HepG2 (cell line): ENCODE results near the gene CEP128. TPM values are rescaled to one million over a fixed set of nuclear protein-coding genes. Genes with fewer than 3 reads are reported as not detected.

Experiments used
- ATAC-seq: fragments of 200-7000 bp; cut with Tn5 transposase; 3 replicates; pipeline ENCODE4 v1.9.1; 2020; ENCODE audit warnings: mild to moderate bottlenecking, moderate library complexity
- BruUV-seq: library from RNA; stranded (reverse); fragments of 400-500 nt; replicated peaks from 2 replicates; lab custom pipeline; 2021; lab: Mats Ljungman, UMichigan
- CTCF ChIA-PET: fragments of 300-600 bp; formaldehyde crosslinking; extraction: SDS; loops from one replicate; lab custom pipeline; 2021; ENCODE audit warnings: low total read pairs, inconsistent platforms, low intra/inter-chr PET ratio; lab: Yijun Ruan, JAX
- POLR2A ChIA-PET: fragments of 350-600 bp; sonication (Branson Sonifier 250); formaldehyde crosslinking; loops from one replicate; lab custom pipeline; 2020; ENCODE audit warnings: antibody characterized with exemption, inconsistent platforms; lab: Yijun Ruan, JAX
- DNase-seq: peaks from one replicate; pipeline ENCODE4 v3.0.0-alpha.2; 2015; ENCODE audit warnings: low spot score
- FAIRE-seq: peaks from 3 replicates; lab custom pipeline; 2011; peaks lifted over from hg19 to GRCh38; lab: Jason Lieb, UNC
- H2AFZ ChIP-seq: one replicate; pipeline ENCODE4 v1.6.1; 2011; ENCODE audit warnings: low read length, inconsistent platforms
- H3K27ac ChIP-seq: fragments of 300-600 bp; 3 replicates; pipeline ENCODE4 v1.8.0; 2011; ENCODE audit warnings: mixed run types, mild to moderate bottlenecking, mixed read lengths, low read length, inconsistent platforms; ENCODE audit not compliant: insufficient read depth; ENCODE audit errors: extremely low read length
- H3K27me3 ChIP-seq, 2 experiments: fragments of 200-600 bp in 1 of 2; 2 replicates in 1 of 2; 3 replicates in 1 of 2; pipeline versions ENCODE4 v1.6.0 to v1.8.0; 2011; ENCODE audit warnings: low read length in 2 of 2, mild to moderate bottlenecking in 2 of 2, moderate library complexity in 2 of 2, inconsistent platforms in 1 of 2; ENCODE audit not compliant: insufficient read depth in 2 of 2, control insufficient read depth in 1 of 2
- H3K36me3 ChIP-seq, 2 experiments: fragments of 200-600 bp in 1 of 2; replicated peaks in 1 of 2; 2 replicates in 1 of 2; 3 replicates in 1 of 2; pipeline versions ENCODE4 v1.5.1 to v1.8.0; 2011; ENCODE audit warnings: low read length in 2 of 2, inconsistent platforms in 1 of 2; ENCODE audit not compliant: insufficient read depth in 2 of 2, control insufficient read depth in 1 of 2
- H3K4me1 ChIP-seq: 2 replicates; pipeline ENCODE4 v1.5.1; 2012; ENCODE audit warnings: low read length, inconsistent platforms; ENCODE audit not compliant: insufficient read depth
- H3K4me2 ChIP-seq: 2 replicates; pipeline ENCODE4 v1.6.0; 2011; ENCODE audit warnings: low read depth, low read length, inconsistent platforms
- H3K4me3 ChIP-seq, 3 experiments: fragments of 200-600 bp in 1 of 3; sonication (generic), shearing (Covaris generic) in 1 of 3; replicated peaks in 1 of 3; 2 replicates each; pipeline ENCODE4 v1.5.1; 2011 to 2016; ENCODE audit warnings: low read length in 3 of 3, inconsistent platforms in 2 of 3, low read depth in 2 of 3, mild to moderate bottlenecking in 2 of 3, control low read depth in 1 of 3, mixed read lengths in 1 of 3; ENCODE audit not compliant: insufficient read depth in 1 of 3
- H3K79me2 ChIP-seq: one replicate; pipeline ENCODE4 v1.6.1; 2011; ENCODE audit warnings: low read length, inconsistent platforms; ENCODE audit not compliant: insufficient read depth
- H3K9ac ChIP-seq: 2 replicates; pipeline ENCODE4 v1.6.0; 2011; ENCODE audit warnings: mild to moderate bottlenecking, low read depth, low read length, inconsistent platforms; ENCODE audit not compliant: insufficient read depth
- H3K9me3 ChIP-seq: 2 replicates; pipeline ENCODE4 v1.5.1; 2012; ENCODE audit warnings: mild to moderate bottlenecking, low read length
- H4K20me1 ChIP-seq: 2 replicates; pipeline ENCODE4 v1.6.0; 2011; ENCODE audit warnings: inconsistent platforms, mild to moderate bottlenecking, low read length, moderate library complexity; ENCODE audit not compliant: insufficient read depth
- BORCS8-MEF2B ChIP-seq: sonication (generic); formaldehyde crosslinking; IDR thresholded peaks from 2 replicates; pipeline ENCODE4 v1.8.0; 2022; ENCODE audit warnings: mild to moderate bottlenecking, missing genetic modification reagents
- JUND ChIP-seq: sonication (generic); formaldehyde crosslinking; IDR thresholded peaks from 2 replicates; pipeline ENCODE4 v1.8.0; 2022; ENCODE audit warnings: mild to moderate bottlenecking, missing genetic modification reagents
- MBNL3 ChIP-seq: fragments of 250-450 bp; sonication (Bioruptor Pico); conservative IDR thresholded peaks from 2 replicates; pipeline ENCODE4 v1.8.0; 2022; ENCODE audit warnings: mild to moderate bottlenecking, inconsistent platforms
- ZBTB7B ChIP-seq: sonication (generic); formaldehyde crosslinking; IDR thresholded peaks from 2 replicates; pipeline ENCODE4 v1.4.0; 2020; ENCODE audit warnings: missing genetic modification reagents
- WGBS: methylation state at CpG from one replicate; pipeline ENCODE4 v1.1.6; 2017; ENCODE audit warnings: low lambda C conversion rate; 5-methylcytosine and 5-hydroxymethylcytosine counted together
- in situ Hi-C: cut with HindIII; loops from 2 replicates; pipeline ENCODE4 v1.10.0; 2017; ENCODE audit warnings: low pct_unique_long_range_greater_than_20kb; ENCODE audit not compliant: extremely low pct_ligation_motif_present
- intact Hi-C: fragments of 100-400 bp; cut with micrococcal nuclease; formaldehyde crosslinking; loops from one replicate; pipeline ENCODE4 v1.10.0; 2022; ENCODE audit not compliant: unreplicated experiment
- polyA plus RNA-seq, 8 experiments: library from polyadenylated mRNA; depleted of rRNA in 3 of 8; stranded (reverse) in 7 of 8; unstranded in 1 of 8; fragments of >200 nt; fragmentation: Illumina TruSeq in 4 of 8; extraction: Trizol in 4 of 8; gene quantifications; 2 replicates each; pipeline versions ENCODE4 v1.2.1 to v1.2.3, GENCODE V29; 2011 to 2016; ENCODE audit warnings: low read depth in 4 of 8, missing spikeins in 1 of 8, mixed read lengths in 1 of 8; ENCODE audit not compliant: insufficient read depth in 1 of 8
- total RNA-seq, 5 experiments: library from RNA; depleted of rRNA; stranded (reverse); fragments of >200 nt; fragmentation: Illumina TruSeq; extraction: Trizol; gene quantifications; 2 replicates each; pipeline ENCODE4 v1.2.3, GENCODE V29; 2016; ENCODE audit warnings: low read depth in 1 of 5
- TF ChIP-seq, protein P1 (sequence below): sonication (generic); formaldehyde crosslinking; IDR thresholded peaks from 2 replicates; pipeline ENCODE4 v1.4.0; 2020; ENCODE audit warnings: missing genetic modification reagents, borderline replicate concordance

The CEP128 gene
- total and polyA plus RNA-seq, 2 of the 13 experiments (the other 11 are each of a cell fraction or from before 2014, with no cell fraction given), result 1.3 to 7.5 TPM

DNA sequence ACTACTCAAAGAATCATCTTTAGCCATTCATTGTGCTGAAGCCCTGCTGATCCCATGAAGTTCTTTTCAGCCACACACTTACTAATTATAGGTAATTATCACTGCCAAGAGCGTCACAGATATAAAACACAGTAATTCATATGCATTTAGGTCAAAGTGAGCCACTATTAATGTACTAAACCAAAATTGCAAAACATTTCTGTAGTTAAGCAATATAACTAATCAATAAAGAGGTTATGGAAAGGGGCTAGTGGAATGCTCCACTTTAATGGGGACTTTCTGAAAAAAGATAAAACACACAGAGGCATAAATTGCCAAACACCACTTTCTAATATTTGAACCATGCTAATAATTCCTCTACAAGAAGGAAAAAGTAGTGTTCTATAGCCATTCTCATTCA is 6.8 kb upstream of the CEP128 start:
- Histone ChIP-seq H2AFZ (no peak overlapping the region), H3K27ac (no peak overlapping the region), H3K4me1 (no peaks in the 10 kb centered on the region), H3K79me2 (no peaks in the 10 kb centered on the region), H3K27me3 (peaks cover 0 to 4% of the 10 kb centered on the region in 2 experiments; a peak in 2 of 5 replicates), H4K20me1 (no peaks in the 10 kb centered on the region), H3K4me2 (no peak overlapping the region), H3K36me3 (no peaks in the 10 kb centered on the region), H3K9me3 (no peaks in the 10 kb centered on the region), H3K4me3 (no peak overlapping the region), H3K9ac (no peak overlapping the region)
- ChIA-PET CTCF (no interaction called here), POLR2A (no interaction called here)
- FAIRE-seq (no peak), DNase-seq (no peak), ATAC-seq (no peak)
- 0% methylated on average over 1 of the region's 1 CpG for WGBS
- no TSS peak for BruUV-seq
- in situ Hi-C loops (no loop called here), intact Hi-C loops (no loop called here)
- no peak for TF ChIP-seq JUND (CRISPR knock-in tag)
- no peak for TF ChIP-seq ZBTB7B (CRISPR knock-in tag)
- TF ChIP-seq, protein P1, sequence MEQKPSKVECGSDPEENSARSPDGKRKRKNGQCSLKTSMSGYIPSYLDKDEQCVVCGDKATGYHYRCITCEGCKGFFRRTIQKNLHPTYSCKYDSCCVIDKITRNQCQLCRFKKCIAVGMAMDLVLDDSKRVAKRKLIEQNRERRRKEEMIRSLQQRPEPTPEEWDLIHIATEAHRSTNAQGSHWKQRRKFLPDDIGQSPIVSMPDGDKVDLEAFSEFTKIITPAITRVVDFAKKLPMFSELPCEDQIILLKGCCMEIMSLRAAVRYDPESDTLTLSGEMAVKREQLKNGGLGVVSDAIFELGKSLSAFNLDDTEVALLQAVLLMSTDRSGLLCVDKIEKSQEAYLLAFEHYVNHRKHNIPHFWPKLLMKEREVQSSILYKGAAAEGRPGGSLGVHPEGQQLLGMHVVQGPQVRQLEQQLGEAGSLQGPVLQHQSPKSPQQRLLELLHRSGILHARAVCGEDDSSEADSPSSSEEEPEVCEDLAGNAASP (CRISPR knock-in tag), result no peak

- in situ Hi-C loops (no loop called here), intact Hi-C loops (no loop called here)
- Histone ChIP-seq H3K4me1 (peaks cover 8% of the 10 kb centered on the region; the same call in 1 of the 2 replicates), H3K9ac (no peak overlapping the region), H3K4me2 (no peak overlapping the region), H3K36me3 (no peaks in the 10 kb centered on the region), H3K27ac (no peak overlapping the region), H3K79me2 (no peaks in the 10 kb centered on the region), H3K27me3 (peaks cover 0 to 4% of the 10 kb centered on the region in 2 experiments; a peak in 2 of 5 replicates), H2AFZ (no peak overlapping the region), H3K9me3 (no peaks in the 10 kb centered on the region), H3K4me3 (no peak overlapping the region), H4K20me1 (no peaks in the 10 kb centered on the region)
- no TSS peak for BruUV-seq
- DNase-seq (no peak), ATAC-seq (no peak), FAIRE-seq (no peak)
- ChIA-PET POLR2A (no interaction called here), CTCF (no interaction called here)
- 4% methylated on average over 4 of the region's 4 CpGs for WGBS
- TF ChIP-seq MBNL3 (CRISPR knock-in tag), result no peak
- no peak for TF ChIP-seq BORCS8-MEF2B
These were observed 5.3 kb upstream of the CEP128 start for GRCh38 chr14:80946797-80947196.
